ENCODE data around the gene RAD1.

RAD1 gene

DNA sequence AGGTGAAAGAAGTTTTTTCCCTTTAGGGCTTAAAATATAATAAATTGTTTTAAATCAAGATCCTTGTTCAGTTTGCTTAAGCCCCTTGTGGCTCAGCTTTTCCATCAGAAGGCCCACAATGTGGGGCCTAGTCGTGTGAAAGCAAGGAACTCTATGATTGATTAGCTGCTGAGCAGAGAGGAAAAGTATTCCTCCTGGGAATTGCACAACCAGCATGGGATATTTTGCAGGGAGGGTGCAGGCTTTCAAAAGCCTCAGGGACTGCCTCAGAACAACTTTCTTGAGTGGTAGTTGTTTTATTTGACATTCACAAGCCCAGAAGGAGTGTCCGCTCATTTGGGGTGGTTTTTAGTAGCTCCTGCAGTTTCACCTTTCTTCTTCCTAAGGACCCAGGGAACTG lies 56.5 kb downstream of the RAD1 start:
- no peak for DNase-seq

DNA sequence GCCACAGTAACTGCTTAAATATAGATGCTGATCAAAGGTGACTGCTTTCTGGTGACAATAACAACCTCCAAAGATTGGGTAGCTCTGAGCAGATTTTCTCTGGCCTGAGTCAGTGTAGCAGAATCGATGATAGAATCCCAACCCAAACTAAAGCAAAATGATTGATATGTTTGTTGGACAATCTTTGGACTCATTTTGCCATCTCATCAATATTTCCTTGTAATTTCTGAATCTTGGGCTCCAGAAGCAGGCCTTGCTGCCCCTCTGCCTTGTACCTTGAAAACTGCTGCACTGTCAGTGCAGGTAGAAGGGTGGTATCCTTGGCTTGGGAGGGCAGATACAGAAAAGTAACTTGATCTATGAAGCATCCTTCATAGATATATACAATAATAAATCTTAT lies 57.4 kb downstream of the RAD1 start:
- DNase-seq = no peak

DNA sequence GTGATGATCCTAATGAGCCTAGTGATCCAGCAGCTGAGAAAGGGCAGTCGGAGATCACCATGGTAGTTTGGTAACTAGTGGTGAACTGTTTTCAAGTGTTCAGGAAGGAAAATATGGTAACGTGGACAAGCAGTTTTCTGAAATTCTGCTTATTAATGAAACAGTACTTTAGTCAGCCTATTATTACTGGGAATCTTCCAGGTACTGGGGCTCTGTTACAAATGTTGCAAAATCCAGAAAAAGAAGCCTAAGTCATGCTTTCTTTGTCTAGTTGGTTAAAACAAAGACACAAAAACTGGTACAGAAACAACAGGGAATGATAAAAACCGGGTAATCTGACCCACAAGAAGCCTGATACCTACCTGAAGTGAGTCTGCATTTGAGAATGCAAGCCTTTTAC lies 58.1 kb downstream of the RAD1 start:
- DNase-seq = no peak
